GM13977 (cell line): ENCODE data around the gene SMURF2.
"Not testable (repeated sequence)": the region's sequence is repeated elsewhere in the genome, so short reads cannot be mapped to it uniquely, and the experiment has no call there.

Experiments used
- DNase-seq: peaks from one replicate; pipeline ENCODE4 v3.0.0; 2012; ENCODE audit warnings: low spot score
- CTCF ChIP-seq: IDR thresholded peaks from 2 replicates; pipeline ENCODE4 v1.5.1; 2012; ENCODE audit warnings: mild to moderate bottlenecking, control low read depth; ENCODE audit not compliant: insufficient read depth; ENCODE audit errors: extremely low read depth, missing control alignments
- in situ Hi-C: fragments of 300-500 bp; cut with MboI; formaldehyde crosslinking; loops from one replicate; pipeline ENCODE4 v1.12.0; 2022; ENCODE audit warnings: low sequenced_read_pairs, low pct_unique_long_range_greater_than_20kb, mixed read lengths, inconsistent platforms; ENCODE audit not compliant: unreplicated experiment

Gene SMURF2

DNA sequence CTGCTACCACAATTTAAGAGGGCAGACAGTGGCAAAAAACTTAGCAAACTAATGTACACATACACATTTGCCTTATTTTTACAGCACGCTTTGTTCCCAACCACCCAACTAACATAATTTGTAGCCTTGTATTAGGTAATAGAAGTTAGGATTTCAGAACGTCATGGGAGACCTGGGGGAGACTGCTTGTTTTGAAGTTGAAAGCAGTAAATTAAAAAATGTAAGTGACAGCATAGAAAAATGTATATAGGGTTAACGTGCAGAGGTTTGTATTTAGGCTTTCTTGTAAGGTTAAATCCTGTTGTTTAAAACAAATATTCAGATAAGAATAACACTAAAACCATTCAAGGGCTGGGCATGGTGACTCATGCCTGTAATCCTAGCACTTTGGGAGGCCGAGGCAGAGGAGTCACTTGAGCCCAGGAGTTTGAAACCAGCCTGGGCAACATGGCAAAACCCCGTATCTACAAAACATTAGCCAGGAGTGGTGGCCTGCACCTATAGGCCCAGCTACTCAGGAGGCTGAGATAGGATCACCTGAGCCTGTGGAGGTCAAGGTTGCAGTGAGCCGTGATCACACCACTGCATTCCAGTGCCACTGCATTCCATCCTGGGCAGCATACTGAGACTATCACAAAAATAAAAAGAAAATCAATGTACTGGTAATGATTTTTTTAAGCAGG lies 2.3 kb upstream of the SMURF2 start:
- DNase-seq, in situ Hi-C loops: not testable (repeated sequence)

DNA sequence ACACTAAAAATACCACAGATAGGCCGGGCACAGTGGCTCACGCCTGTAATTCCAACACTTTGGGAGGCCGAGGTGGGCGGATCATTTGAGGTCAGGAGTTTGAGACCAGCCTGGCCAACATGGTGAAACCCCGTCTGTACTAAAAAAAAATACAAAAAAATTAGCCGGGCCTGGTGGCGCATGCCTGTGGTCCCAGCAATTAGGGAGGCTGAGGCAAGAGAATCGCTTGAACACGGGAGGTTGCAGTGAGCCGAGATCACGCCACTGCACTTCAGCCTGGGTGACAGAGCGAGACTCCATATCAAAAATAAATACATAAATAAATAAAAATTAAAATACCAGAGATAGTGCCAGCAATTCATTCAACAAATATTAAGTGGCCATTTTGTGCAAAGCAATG lies 1.7 kb upstream of the SMURF2 start:
- DNase-seq, in situ Hi-C loops: not testable (repeated sequence)

DNA sequence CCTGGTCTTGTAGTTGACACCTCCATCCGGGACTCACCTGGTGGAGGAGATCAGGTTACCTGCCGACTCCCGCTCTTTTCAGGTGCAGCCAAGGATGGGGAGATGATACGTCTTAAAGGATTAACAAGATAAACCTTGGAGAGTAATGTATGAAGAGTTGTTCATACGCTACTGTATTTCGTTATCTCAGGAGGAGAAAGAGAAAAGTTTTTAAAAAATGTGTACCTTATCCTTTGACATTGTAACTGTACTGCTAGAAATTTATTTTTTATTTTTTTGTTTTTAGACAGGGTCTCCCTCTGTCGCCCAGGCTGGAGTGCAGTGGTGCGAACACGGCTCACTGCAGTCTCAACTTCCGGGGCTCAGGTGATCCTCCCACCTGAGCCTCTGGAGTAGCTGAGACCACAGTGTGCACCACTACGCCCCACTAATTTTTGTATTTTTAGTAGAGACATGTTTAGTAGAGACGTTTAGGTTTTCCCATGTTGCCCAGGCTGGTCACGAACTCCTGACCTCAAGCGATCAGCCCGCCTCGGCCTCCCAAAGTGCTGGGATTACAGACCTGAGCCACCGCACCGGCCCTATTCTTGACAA lies 764 bp upstream of the SMURF2 start:
- DNase-seq: no peak
- TF ChIP-seq CTCF: no peak
- in situ Hi-C loops: no loop called here

- no peak for DNase-seq
- no peak for TF ChIP-seq CTCF
- in situ Hi-C loops: no loop called here
Observed at GRCh38 chr17:64661726-64661975, 456 bp downstream of the SMURF2 start.

DNA sequence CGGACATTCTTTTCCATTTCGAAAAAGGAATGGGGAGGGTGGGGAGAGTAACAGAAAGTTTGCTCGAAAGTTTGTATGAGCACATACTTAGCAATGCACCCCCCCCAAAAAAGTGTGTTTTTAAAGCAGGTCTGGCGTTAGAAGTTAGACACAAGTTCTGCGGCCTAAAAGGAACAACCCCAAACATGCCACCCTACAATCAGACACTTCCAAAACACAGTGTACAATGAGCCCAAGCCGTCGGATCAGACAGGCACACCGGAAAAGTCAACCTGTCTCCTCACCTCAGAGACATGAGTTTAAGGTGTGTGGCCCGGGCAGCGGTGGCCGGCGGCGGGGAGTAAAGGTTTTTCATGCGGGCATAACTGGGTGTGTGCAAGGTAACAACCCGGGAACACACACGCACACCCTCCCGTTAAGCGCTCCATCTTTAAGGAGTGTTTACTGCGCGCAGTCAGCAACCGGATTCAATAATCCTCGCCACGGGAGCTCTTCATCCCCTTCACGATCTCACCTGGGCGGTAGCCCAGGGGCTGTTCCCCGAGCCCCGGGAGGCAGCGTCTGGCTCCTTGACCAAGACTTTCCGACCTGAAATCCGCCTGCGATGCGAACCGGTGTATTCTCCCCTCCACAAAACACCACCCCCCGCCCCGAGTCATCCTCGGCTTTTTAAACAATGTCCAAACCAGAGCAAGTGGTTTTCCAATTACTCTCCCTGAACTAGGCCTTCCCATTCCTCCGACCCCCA lies 955 bp downstream of the SMURF2 start:
- peak; percentile 26 for DNase-seq
- in situ Hi-C loops: not testable (repeated sequence)

- in situ Hi-C loops: not testable (repeated sequence)
Observed at GRCh38 chr17:64660195-64660977, 1.7 kb downstream of the SMURF2 start.

DNA sequence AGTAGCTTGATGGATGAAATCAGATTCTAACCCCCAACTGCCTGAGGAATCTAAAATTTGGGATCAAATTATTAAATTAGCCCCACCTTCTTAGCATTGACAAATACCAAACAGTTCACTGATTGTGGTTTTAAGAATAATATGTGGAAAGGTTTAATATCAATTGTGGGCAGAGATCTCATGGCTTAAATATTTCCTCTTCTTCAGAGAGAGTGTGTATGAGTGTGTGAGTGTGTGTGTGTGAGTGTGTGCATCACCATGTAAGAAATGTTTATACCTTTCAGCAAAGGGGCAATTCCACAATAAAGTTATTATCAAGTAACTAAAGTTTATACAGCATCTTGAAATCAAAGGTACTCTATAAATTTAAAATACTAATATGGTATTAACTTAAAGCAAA lies 3.2 kb downstream of the SMURF2 start:
- in situ Hi-C loops: loop anchor here (10.0 kb wide), 1 partner anchor 234 kb away; no protein-coding TSS in a partner anchor
- no peak for DNase-seq
- no peak for TF ChIP-seq CTCF

More at GRCh38 chr17:64660195-64660977, 1.7 kb downstream of the SMURF2 start:
- not testable (repeated sequence) for DNase-seq

GRCh38 chr17:64657610-64658125 lies 4.4 kb downstream of the SMURF2 start:
- in situ Hi-C loops: loop anchor here (10.0 kb wide), 1 partner anchor 233 kb away; no protein-coding TSS in a partner anchor
- TF ChIP-seq CTCF: no peak
- DNase-seq: no peak
